ENCODE measurements around the gene EIF6.

- TF ChIP-seq GATA2 (IDR thresholded peaks at IDR 0.05; ENCODE audit: low read depth, low read length): no peak
- TF ChIP-seq GATA3 (IDR thresholded peaks at IDR 0.05; ENCODE audit: low read depth, low read length): no peak
Observed at GRCh38 chr20:35328689-35329088, 44.1 kb upstream of the EIF6 start.

Data from SH-SY5Y (cell line).